B cell (primary cell): ENCODE data around the gene GTPBP4. TPM values are rescaled to one million over a fixed set of nuclear protein-coding genes. Genes with fewer than 3 reads are reported as not detected.

Experiments
- ATAC-seq: fragments of 200-7000 bp; cut with Tn5 transposase; one replicate; pipeline ENCODE4 v1.10.0; 2021; ENCODE audit warnings: low read depth, mild to moderate bottlenecking, moderate number of reproducible peaks, moderate library complexity
- CTCF ChIA-PET: fragments of 350-600 bp; sonication (Branson Sonifier 250); formaldehyde crosslinking; loops from one replicate; lab custom pipeline; 2021; ENCODE audit warnings: antibody characterized with exemption, inconsistent platforms; lab: Charles Lee
- POLR2A ChIA-PET: fragments of 350-600 bp; sonication (Branson Sonifier 250); formaldehyde crosslinking; loops from one replicate; lab custom pipeline; 2021; ENCODE audit warnings: antibody characterized with exemption; lab: Charles Lee
- DNase-seq: peaks from one replicate; pipeline ENCODE4 v3.0.0; 2013
- H2AFZ ChIP-seq: 2 replicates; pipeline ENCODE4 v1.6.1; 2012; ENCODE audit warnings: mild to moderate bottlenecking, low read depth, low read length; ENCODE audit not compliant: insufficient read depth, poor library complexity, severe bottlenecking
- H3K27ac ChIP-seq, 2 donors: 1 replicate in 1 of 2; 2 replicates in 1 of 2; pipeline ENCODE4 v1.5.1; 2012 to 2013; ENCODE audit warnings: low read length in 2 of 2, mild to moderate bottlenecking in 2 of 2, moderate library complexity in 1 of 2
- H3K27me3 ChIP-seq, 4 experiments: fragments of 200-600 bp in 1 of 4; sonication (generic) in 1 of 4; replicated peaks in 1 of 4; 1 replicate in 2 of 4; 2 replicates in 2 of 4; pipeline versions ENCODE4 v1.6.1 to v1.7.0; 2013 to 2016; ENCODE audit warnings: low read length in 3 of 4, mild to moderate bottlenecking in 2 of 4, mixed read lengths in 1 of 4, moderate library complexity in 1 of 4; ENCODE audit not compliant: insufficient read depth in 4 of 4, control insufficient read depth in 3 of 4; ENCODE audit errors: control extremely low read depth in 1 of 4
- H3K36me3 ChIP-seq, 2 experiments: replicated peaks in 1 of 2; 1 replicate in 1 of 2; 2 replicates in 1 of 2; pipeline versions ENCODE4 v1.6.1 to v1.7.1; 2013; ENCODE audit warnings: low read length in 1 of 2; ENCODE audit not compliant: insufficient read depth in 2 of 2, control insufficient read depth in 1 of 2; ENCODE audit errors: control extremely low read depth in 1 of 2, extremely low read depth in 1 of 2
- H3K4me1 ChIP-seq, 2 donors: fragments of 200-600 bp in 1 of 2; sonication (generic) in 1 of 2; 1 replicate in 1 of 2; 2 replicates in 1 of 2; pipeline versions ENCODE4 v1.5.1 to v1.6.1; 2013 to 2017; ENCODE audit warnings: low read length in 2 of 2; ENCODE audit not compliant: control insufficient read depth in 2 of 2, insufficient read depth in 2 of 2
- H3K4me2 ChIP-seq: replicated peaks from 2 replicates; pipeline ENCODE3; 2012; ENCODE audit warnings: mild to moderate bottlenecking, low read depth, low read length; ENCODE audit not compliant: poor library complexity, severe bottlenecking
- H3K4me3 ChIP-seq, 5 experiments: fragments of 200-600 bp in 1 of 5; sonication (generic) in 1 of 5; 1 replicate in 3 of 5; 2 replicates in 2 of 5; pipeline versions ENCODE4 v1.5.1 to v1.7.0; 2011 to 2016; ENCODE audit warnings: low read length in 4 of 5, mild to moderate bottlenecking in 4 of 5, low read depth in 2 of 5, control low read depth in 1 of 5, moderate library complexity in 1 of 5; ENCODE audit not compliant: insufficient read depth in 1 of 5; ENCODE audit errors: control extremely low read depth in 1 of 5, extremely low read depth in 1 of 5
- H3K79me2 ChIP-seq: fragments of 200-600 bp; sonication (generic); one replicate; pipeline ENCODE4 v1.6.0; 2016; ENCODE audit warnings: low read length; ENCODE audit not compliant: control insufficient read depth, insufficient read depth
- H3K9ac ChIP-seq: fragments of 200-600 bp; sonication (generic); 2 replicates; pipeline ENCODE4 v1.6.1; 2017; ENCODE audit warnings: mild to moderate bottlenecking, low read length, moderate library complexity
- H3K9me3 ChIP-seq, 3 donors: one replicate each; pipeline versions ENCODE4 v1.6.1 to v1.7.1; 2013; ENCODE audit warnings: low read length in 2 of 3; ENCODE audit not compliant: control insufficient read depth in 2 of 3, insufficient read depth in 1 of 3; ENCODE audit errors: control extremely low read depth in 1 of 3
- H4K20me1 ChIP-seq: 2 replicates; pipeline ENCODE4 v1.6.0; 2012; ENCODE audit warnings: mild to moderate bottlenecking, low read length; ENCODE audit not compliant: insufficient read depth, control insufficient read depth, poor library complexity, severe bottlenecking
- H3K27ac Mint-ChIP-seq: one replicate; pipeline ENCODE4 v1.8.0; 2021; ENCODE audit warnings: mixed read lengths
- H3K27me3 Mint-ChIP-seq: one replicate; pipeline ENCODE4 v1.8.0; 2021; ENCODE audit warnings: mixed read lengths
- H3K4me1 Mint-ChIP-seq: one replicate; pipeline ENCODE4 v1.8.0; 2021; ENCODE audit warnings: mixed read lengths
- H3K4me3 Mint-ChIP-seq: one replicate; pipeline ENCODE4 v1.8.0; 2021; ENCODE audit warnings: mixed read lengths
- H3K9me3 Mint-ChIP-seq: one replicate; pipeline ENCODE4 v1.8.0; 2022; ENCODE audit warnings: mixed read lengths; ENCODE audit not compliant: insufficient read depth
- CTCF ChIP-seq: fragments of 200-600 bp; IDR thresholded peaks from one replicate; pipeline ENCODE4 v1.8.0; 2022; ENCODE audit warnings: antibody characterized with exemption, mild to moderate bottlenecking
- EZH2 ChIP-seq: IDR thresholded peaks from 2 replicates; pipeline ENCODE4 v1.6.1; 2012; ENCODE audit warnings: borderline replicate concordance, low read depth, mild to moderate bottlenecking, moderate library complexity, low read length; ENCODE audit not compliant: insufficient read depth, poor library complexity, severe bottlenecking
- WGBS: methylation state at CpG from one replicate; pipeline ENCODE4 v1.1.5; 2013; ENCODE audit warnings: missing lambda C conversion rate; ENCODE audit not compliant: insufficient coverage; 5-methylcytosine and 5-hydroxymethylcytosine counted together
- intact Hi-C: fragments of 100-400 bp; cut with micrococcal nuclease; formaldehyde crosslinking; loops from one replicate; pipeline ENCODE4 v1.10.0; 2022
- polyA plus RNA-seq: library from polyadenylated mRNA; depleted of rRNA; stranded (reverse); fragments of >200 nt; gene quantifications from 2 replicates; pipeline ENCODE4 v1.2.3, GENCODE V29; 2012
- total RNA-seq, 2 donors: library from RNA; stranded (reverse); fragments of 120-200 nt in 1 of 2; gene quantifications; 1 replicate in 1 of 2; 2 replicates in 1 of 2; pipeline versions ENCODE4 v1.2.3 to v1.2.4, GENCODE V29; 2013 to 2022

Gene GTPBP4
- total and polyA plus RNA-seq, 2 donors (not counting 1 experiment from before 2014, with no cell fraction given), result 11.8 to 45.4 TPM

GRCh38 chr10:1068380-1069361 lies 80.4 kb downstream of the GTPBP4 start:
- no peaks in the 10 kb centered on the region for H3K4me1 ChIP-seq
- WGBS, result 91% methylated on average over 5 of the region's 10 CpGs
- no peak for ATAC-seq

More at GRCh38 chr10:1068380-1069361, 80.4 kb downstream of the GTPBP4 start:
- H3K4me3 Mint-ChIP-seq, result no peak overlapping the region
- H3K9me3 ChIP-seq, result no peaks in the 10 kb centered on the region
- no peaks in the 10 kb centered on the region for H3K9me3 Mint-ChIP-seq
- H2AFZ ChIP-seq, result no peak overlapping the region
- peaks cover 12% of the 10 kb centered on the region for H3K4me1 Mint-ChIP-seq
- POLR2A ChIA-PET, result no interaction called here
- H3K36me3 ChIP-seq, result peaks cover 0 to 17% of the 10 kb centered on the region in 2 experiments
- no peak overlapping the region for H3K4me3 ChIP-seq
- CTCF ChIA-PET, result no interaction called here
- no peak overlapping the region for H3K27ac ChIP-seq
- peaks cover 33% of the 10 kb centered on the region for H3K79me2 ChIP-seq
- H3K27ac Mint-ChIP-seq, result no peak overlapping the region
- intact Hi-C loops, result no loop called here
- H3K27me3 ChIP-seq, result no peaks in the 10 kb centered on the region
- H3K27me3 Mint-ChIP-seq, result no peaks in the 10 kb centered on the region
- no peak for DNase-seq
- H3K9ac ChIP-seq, result no peak overlapping the region
- TF ChIP-seq EZH2 (no peak), CTCF (no peak)
- H3K4me2 ChIP-seq, result no peak overlapping the region
- peaks cover 47% of the 10 kb centered on the region for H4K20me1 ChIP-seq

Other genes starting within 250 kb of the GTPBP4 start
- 124 and 129 TPM in 2 replicates for gene LARP4B, start 56.7 kb upstream of the GTPBP4 start, total RNA-seq
- gene LARP4B, start 56.7 kb upstream of the GTPBP4 start, polyA plus RNA-seq, result 35.6 and 47.2 TPM in 2 replicates
- gene IDI2, start 37.4 kb downstream of the GTPBP4 start, total RNA-seq, result not detected in 2 replicates
- gene IDI2, start 37.4 kb downstream of the GTPBP4 start, polyA plus RNA-seq, result not detected in 2 replicates
- 59.8 and 60.7 TPM in 2 replicates for gene IDI1, start 60.7 kb downstream of the GTPBP4 start, total RNA-seq
- gene IDI1, start 60.7 kb downstream of the GTPBP4 start, polyA plus RNA-seq, result 167 and 529 TPM in 2 replicates
- 32.3 and 33.2 TPM in 2 replicates for gene WDR37, start 68.0 kb downstream of the GTPBP4 start, total RNA-seq
- 17.3 and 27.2 TPM in 2 replicates for gene WDR37, start 68.0 kb downstream of the GTPBP4 start, polyA plus RNA-seq